Measurements from ENCODE around the gene JMJD6. TPM values are rescaled to one million over a fixed set of nuclear protein-coding genes. Genes with fewer than 3 reads are reported as not detected.
A peak's percentile ranks its signal among the peaks of the same experiment; 100 is the strongest.

JMJD6 gene
- total RNA-seq, 2 experiments from 2014 or later, result 77.9 to 80.3 TPM

- H3K9me3 Mint-ChIP-seq, result peaks cover 2% of the 10 kb centered on the region
- H3K27ac Mint-ChIP-seq, result peak overlapping the region; percentile 95
- ChIA-PET CTCF (interaction anchor here (0.6 to 2.6 kb wide), 5 partner anchors 11 to 147 kb away, joined by 3 to 23 read pairs (median 6); no protein-coding TSS in a partner anchor), POLR2A (interaction anchor here (0.6 to 1.6 kb wide), 2 partner anchors 14 to 318 kb away, joined by 3 to 4 read pairs; no protein-coding TSS in a partner anchor)
- ATAC-seq, result no peak
- H3K27me3 Mint-ChIP-seq, result no peaks in the 10 kb centered on the region
- no peak for TF ChIP-seq CTCF (IDR thresholded peaks at IDR 0.05)
- DNase-seq, result no peak
- intact Hi-C loops (cut with micrococcal nuclease), result no loop called here
- peaks cover 32% of the 10 kb centered on the region for H3K4me1 Mint-ChIP-seq (ENCODE audit: low read depth)
- H3K36me3 Mint-ChIP-seq (ENCODE audit: low read depth), result no peaks in the 10 kb centered on the region
- peak overlapping the region; percentile 89 for H3K4me3 Mint-ChIP-seq
These were observed 56.2 kb downstream of the JMJD6 start for GRCh38 chr17:76670020-76670717.

Small RNA genes lying within 50 kb of the gene (microRNA-seq; reads per million reads assigned to microRNA genes)
- 0.91 reads per million for gene MIR636 (ENCODE audit: borderline microRNAs expressed, borderline replicate concordance)

Other genes starting within 250 kb of the JMJD6 start
- 10 to 100 TPM; 19.9 to 20.4 TPM for gene RHBDF2, start 225.2 kb downstream of the JMJD6 start, total RNA-seq
- under 1 TPM in 1 of 2 experiments, not detected in 1; 0.23 TPM for gene CYGB, start 188.9 kb downstream of the JMJD6 start, total RNA-seq
- not detected for gene PRCD, start 186.6 kb downstream of the JMJD6 start, total RNA-seq
- gene ST6GALNAC2, start 140.7 kb downstream of the JMJD6 start, total RNA-seq, result not detected
- gene ST6GALNAC1, start 82.8 kb downstream of the JMJD6 start, total RNA-seq, result not detected
- 1 to 10 TPM; 8.4 to 8.6 TPM for gene MXRA7, start 15.6 kb downstream of the JMJD6 start, total RNA-seq
- 10 to 100 TPM; 30.7 to 30.9 TPM for gene METTL23, start 233 bp upstream of the JMJD6 start, total RNA-seq
- 100 to 1,000 TPM; 344 to 364 TPM for gene SRSF2, start 10.7 kb upstream of the JMJD6 start, total RNA-seq
- gene MFSD11, start 11.5 kb upstream of the JMJD6 start, total RNA-seq, result 10 to 100 TPM; 17.0 to 17.6 TPM
- not detected for gene MGAT5B, start 141.8 kb upstream of the JMJD6 start, total RNA-seq